Activated T-helper 17 cell treated with anti-CD3 and anti-CD28 coated beads, Interleukin-2, amount 50 U/mL, for 72 hours (primary cell): Measurements from ENCODE around the gene KLRF2. TPM values are rescaled to one million over a fixed set of nuclear protein-coding genes. Genes with fewer than 3 reads are reported as not detected.
"Not testable (repeated sequence)": the region's sequence is repeated elsewhere in the genome, so short reads cannot be mapped to it uniquely, and the experiment has no call there.

ENCODE experiments used
- ATAC-seq: fragments of 150-1000 bp; cut with Tn5 transposase; replicated peaks from 2 replicates; pipeline ENCODE4 v1.10.0; 2021; ENCODE audit warnings: mild to moderate bottlenecking, moderate library complexity
- H3K27ac Mint-ChIP-seq: one replicate; pipeline ENCODE4 v1.8.0; 2022; ENCODE audit warnings: mixed read lengths
- H3K27me3 Mint-ChIP-seq: one replicate; pipeline ENCODE4 v1.8.0; 2022; ENCODE audit warnings: mixed read lengths
- H3K36me3 Mint-ChIP-seq: one replicate; pipeline ENCODE4 v1.8.0; 2022; ENCODE audit warnings: low read depth, mild to moderate bottlenecking, mixed read lengths
- H3K4me1 Mint-ChIP-seq: one replicate; pipeline ENCODE4 v1.8.0; 2022; ENCODE audit warnings: mixed read lengths
- H3K4me3 Mint-ChIP-seq: one replicate; pipeline ENCODE4 v1.8.0; 2022; ENCODE audit warnings: mild to moderate bottlenecking, mixed read lengths
- H3K9me3 Mint-ChIP-seq: one replicate; pipeline ENCODE4 v1.8.0; 2022; ENCODE audit warnings: mixed read lengths
- total RNA-seq, 2 donors: library from RNA; stranded (reverse); gene quantifications; one replicate each; pipeline ENCODE4 v1.2.3, GENCODE V29; 2022

KLRF2 gene
- total RNA-seq, 2 donors from 2014 or later = not detected

GRCh38 chr12:9869307-9870161 is 11.8 kb upstream of the KLRF2 start, which contains the start of gene CLEC2B:
TSS of gene CLEC2B (minus strand) at chr12:9869354.
- Mint-ChIP-seq H3K27ac (peak within 1 kb of the TSS; percentile 95), H3K4me3 (peak within 1 kb of the TSS; percentile 94)

GRCh38 chr12:9870286-9870866 is 10.9 kb upstream of the KLRF2 start:
- H3K9me3 Mint-ChIP-seq = no peaks in the 10 kb centered on the region

More at GRCh38 chr12:9869307-9870161, 11.8 kb upstream of the KLRF2 start, which contains the start of gene CLEC2B:
- peaks cover 5% of the 10 kb centered on the region for H3K4me1 Mint-ChIP-seq
- H3K9me3 Mint-ChIP-seq = no peaks in the 10 kb centered on the region
- ATAC-seq = peak; percentile 87
- peaks cover 24% of the 10 kb centered on the region for H3K36me3 Mint-ChIP-seq
- H3K27me3 Mint-ChIP-seq = no peaks in the 10 kb centered on the region

GRCh38 chr12:9872162-9872561 is 9.1 kb upstream of the KLRF2 start:
- H3K27me3 Mint-ChIP-seq = no peaks in the 10 kb centered on the region
- peaks cover 4% of the 10 kb centered on the region for H3K4me1 Mint-ChIP-seq
- ATAC-seq = no peak
- H3K27ac Mint-ChIP-seq = no peak overlapping the region
- peaks cover 7% of the 10 kb centered on the region for H3K36me3 Mint-ChIP-seq
- H3K4me3 Mint-ChIP-seq = no peak overlapping the region
- H3K9me3 Mint-ChIP-seq = no peaks in the 10 kb centered on the region

More at GRCh38 chr12:9870286-9870866, 10.9 kb upstream of the KLRF2 start:
- Mint-ChIP-seq H3K4me1 (peaks cover 4% of the 10 kb centered on the region), H3K27me3 (no peaks in the 10 kb centered on the region), H3K27ac (peak overlapping the region; percentile 95), H3K36me3 (peaks cover 22% of the 10 kb centered on the region), H3K4me3 (peak overlapping the region; percentile 94)
- ATAC-seq = no peak

GRCh38 chr12:9872742-9873141 is 8.5 kb upstream of the KLRF2 start:
- peaks cover 7% of the 10 kb centered on the region for H3K36me3 Mint-ChIP-seq
- no peaks in the 10 kb centered on the region for H3K27me3 Mint-ChIP-seq
- peaks cover 4% of the 10 kb centered on the region for H3K4me1 Mint-ChIP-seq
- H3K9me3 Mint-ChIP-seq = no peaks in the 10 kb centered on the region
- H3K4me3 Mint-ChIP-seq = no peak overlapping the region
- H3K27ac Mint-ChIP-seq = no peak overlapping the region
- ATAC-seq = no peak

GRCh38 chr12:9876120-9876519 is 5.2 kb upstream of the KLRF2 start:
- not testable (repeated sequence) for H3K27me3 Mint-ChIP-seq, H3K4me1 Mint-ChIP-seq, H3K4me3 Mint-ChIP-seq, ATAC-seq, H3K27ac Mint-ChIP-seq, H3K36me3 Mint-ChIP-seq, H3K9me3 Mint-ChIP-seq

GRCh38 chr12:9880532-9881078 is 684 bp upstream of the KLRF2 start:
- Mint-ChIP-seq H3K36me3 (no peaks in the 10 kb centered on the region), H3K4me1 (no peaks in the 10 kb centered on the region), H3K27ac (no peak overlapping the region), H3K9me3 (no peaks in the 10 kb centered on the region), H3K4me3 (no peak overlapping the region), H3K27me3 (no peaks in the 10 kb centered on the region)
- ATAC-seq = no peak

- Mint-ChIP-seq H3K4me1 (no peaks in the 10 kb centered on the region), H3K27ac (no peak overlapping the region), H3K9me3 (no peaks in the 10 kb centered on the region), H3K36me3 (no peaks in the 10 kb centered on the region), H3K4me3 (no peak overlapping the region), H3K27me3 (no peaks in the 10 kb centered on the region)
- no peak for ATAC-seq
Measured at GRCh38 chr12:9881988-9882387, 699 bp downstream of the KLRF2 start.

- Mint-ChIP-seq H3K4me3 (no peak overlapping the region), H3K4me1 (no peaks in the 10 kb centered on the region), H3K27me3 (no peaks in the 10 kb centered on the region), H3K9me3 (no peaks in the 10 kb centered on the region), H3K36me3 (no peaks in the 10 kb centered on the region), H3K27ac (no peak overlapping the region)
- ATAC-seq = no peak
Measured at GRCh38 chr12:9883175-9883574, 1.9 kb downstream of the KLRF2 start.

- H3K36me3 Mint-ChIP-seq = no peaks in the 10 kb centered on the region
- H3K27ac Mint-ChIP-seq = no peak overlapping the region
- no peak for ATAC-seq
- H3K4me1 Mint-ChIP-seq = no peaks in the 10 kb centered on the region
- no peaks in the 10 kb centered on the region for H3K27me3 Mint-ChIP-seq
- H3K4me3 Mint-ChIP-seq = no peak overlapping the region
- no peaks in the 10 kb centered on the region for H3K9me3 Mint-ChIP-seq
Measured at GRCh38 chr12:9888665-9889273, 7.5 kb downstream of the KLRF2 start.

- Mint-ChIP-seq H3K27me3 (peaks cover 3% of the 10 kb centered on the region), H3K4me1 (no peaks in the 10 kb centered on the region), H3K27ac (no peak overlapping the region)
Measured at GRCh38 chr12:9895215-9895971, 14.1 kb downstream of the KLRF2 start.

GRCh38 chr12:9897535-9897934 is 16.2 kb downstream of the KLRF2 start:
- Mint-ChIP-seq H3K4me3 (no peak overlapping the region), H3K36me3 (no peaks in the 10 kb centered on the region)
- ATAC-seq = no peak

More at GRCh38 chr12:9895215-9895971, 14.1 kb downstream of the KLRF2 start:
- Mint-ChIP-seq H3K4me3 (no peak overlapping the region), H3K36me3 (no peaks in the 10 kb centered on the region), H3K9me3 (no peaks in the 10 kb centered on the region)
- ATAC-seq = no peak

GRCh38 chr12:9899209-9899608 is 17.9 kb downstream of the KLRF2 start:
- no peaks in the 10 kb centered on the region for H3K4me1 Mint-ChIP-seq
- ATAC-seq = no peak
- peaks cover 5% of the 10 kb centered on the region for H3K9me3 Mint-ChIP-seq
- H3K36me3 Mint-ChIP-seq = no peaks in the 10 kb centered on the region
- H3K27me3 Mint-ChIP-seq = peaks cover 3% of the 10 kb centered on the region
- no peak overlapping the region for H3K4me3 Mint-ChIP-seq
- no peak overlapping the region for H3K27ac Mint-ChIP-seq

More at GRCh38 chr12:9897535-9897934, 16.2 kb downstream of the KLRF2 start:
- Mint-ChIP-seq H3K4me1 (no peaks in the 10 kb centered on the region), H3K9me3 (peaks cover under 1% of the 10 kb centered on the region), H3K27me3 (peaks cover 3% of the 10 kb centered on the region), H3K27ac (no peak overlapping the region)

- no peak for ATAC-seq
- Mint-ChIP-seq H3K4me1 (no peaks in the 10 kb centered on the region), H3K9me3 (peaks cover 5% of the 10 kb centered on the region), H3K36me3 (no peaks in the 10 kb centered on the region), H3K27me3 (peaks cover 3% of the 10 kb centered on the region), H3K27ac (no peak overlapping the region), H3K4me3 (no peak overlapping the region)
Measured at GRCh38 chr12:9900930-9901329, 19.6 kb downstream of the KLRF2 start.
